ENCODE data around the gene CYP2S1.
"Not testable (repeated sequence)": the region's sequence is repeated elsewhere in the genome, so short reads cannot be mapped to it uniquely, and the experiment has no call there.

CYP2S1 gene

GRCh38 chr19:41203371-41203770 lies 10.4 kb downstream of the CYP2S1 start:
- peaks cover 0 to 20% (median 11%) of the 10 kb centered on the region in 4 donors for H3K4me1 ChIP-seq
- peaks cover 0 to 10% of the 10 kb centered on the region in 2 donors for H3K27me3 ChIP-seq
- H3K4me3 ChIP-seq = no peak overlapping the region
- DNase-seq = no peak
- H3K36me3 ChIP-seq = no peaks in the 10 kb centered on the region
- no peaks in the 10 kb centered on the region for H3K9me3 ChIP-seq
- intact Hi-C loops (cut with DNase I; ENCODE audit: low total_unique reads) = no loop called here
- no peak for TF ChIP-seq CTCF (IDR thresholded peaks at IDR 0.05)
- no peak overlapping the region for H3K27ac ChIP-seq

- peak; percentile 81 to 89 for DNase-seq
- H3K36me3 ChIP-seq, H3K9me3 ChIP-seq, H3K4me3 ChIP-seq, H3K27me3 ChIP-seq: not testable (repeated sequence)
- peak overlapping the region in 1 of 2 donors; percentile 49 for H3K27ac ChIP-seq
- peaks cover 0 to 20% (median 11%) of the 10 kb centered on the region in 4 donors for H3K4me1 ChIP-seq
- peak; percentile 82 to 93 for TF ChIP-seq CTCF (IDR thresholded peaks at IDR 0.05)
- intact Hi-C loops (cut with DNase I; ENCODE audit: low total_unique reads) = loop anchor here (2.0 kb wide), 1 partner anchor 104 kb away; no protein-coding TSS in a partner anchor
Observed at GRCh38 chr19:41204338-41204737, 11.3 kb downstream of the CYP2S1 start.

- peak overlapping the region; percentile 67 to 73 for H3K27ac ChIP-seq
- H3K36me3 ChIP-seq = no peaks in the 10 kb centered on the region
- no peak for TF ChIP-seq CTCF (IDR thresholded peaks at IDR 0.05)
- no peak overlapping the region for H3K4me3 ChIP-seq
- no peaks in the 10 kb centered on the region for H3K27me3 ChIP-seq
- intact Hi-C loops (cut with DNase I; ENCODE audit: low total_unique reads) = loop anchor here (1.0 to 5.0 kb wide), 3 partner anchors 57 to 151 kb away; no protein-coding TSS in a partner anchor
- no peak for DNase-seq
- no peaks in the 10 kb centered on the region for H3K9me3 ChIP-seq
- peaks cover 0 to 20% (median 11%) of the 10 kb centered on the region in 4 donors for H3K4me1 ChIP-seq
Observed at GRCh38 chr19:41205995-41206394, 13.0 kb downstream of the CYP2S1 start.

GRCh38 chr19:41206456-41206855 lies 13.4 kb downstream of the CYP2S1 start:
- Histone ChIP-seq H3K9me3 (no peaks in the 10 kb centered on the region), H3K27ac (peak overlapping the region; percentile 67 to 73), H3K4me1 (peaks cover 0 to 20% (median 11%) of the 10 kb centered on the region in 4 donors), H3K27me3 (no peaks in the 10 kb centered on the region), H3K4me3 (no peak overlapping the region), H3K36me3 (no peaks in the 10 kb centered on the region)
- intact Hi-C loops (cut with DNase I; ENCODE audit: low total_unique reads) = loop anchor here (1.0 to 5.0 kb wide), 2 partner anchors 57 to 151 kb away; no protein-coding TSS in a partner anchor
- no peak for DNase-seq
- no peak for TF ChIP-seq CTCF (IDR thresholded peaks at IDR 0.05)

GRCh38 chr19:41206926-41207750 lies 14.1 kb downstream of the CYP2S1 start:
- no peaks in the 10 kb centered on the region for H3K36me3 ChIP-seq
- DNase-seq = peak; percentile 93 to 97
- H3K9me3 ChIP-seq = no peaks in the 10 kb centered on the region
- intact Hi-C loops (cut with DNase I; ENCODE audit: low total_unique reads) = loop anchor here (1.0 to 5.0 kb wide), 2 partner anchors 56 to 150 kb away; no protein-coding TSS in a partner anchor
- peak overlapping the region; percentile 24 to 35 for H3K4me3 ChIP-seq
- TF ChIP-seq CTCF (IDR thresholded peaks at IDR 0.05) = no peak
- H3K4me1 ChIP-seq = peaks cover 0 to 20% (median 11%) of the 10 kb centered on the region in 4 donors
- H3K27ac ChIP-seq = peak overlapping the region; percentile 67 to 73
- H3K27me3 ChIP-seq = no peaks in the 10 kb centered on the region

All from tibial artery (tissue), 4 donors.